Posterior vena cava (tissue), 2 donors: ENCODE data around the gene FBXW12. TPM values are rescaled to one million over a fixed set of nuclear protein-coding genes. Genes with fewer than 3 reads are reported as not detected.

Experiments
- DNase-seq: peaks from one replicate; pipeline ENCODE4 v3.0.0-alpha.2; 2020; ENCODE audit warnings: low spot score
- intact Hi-C, 2 donors: fragments of 100-400 bp; cut with DNase I; formaldehyde crosslinking; loops; one replicate each; pipeline versions ENCODE4 v1.14.1 to v1.14.2; 2022 to 2023
- total RNA-seq, 2 donors: library from RNA; stranded (reverse); fragmentation: NEBNext Ultra II Directional; extraction: Animal tissue kit (Norgen Biotek cat#: 25700); gene quantifications; one replicate each; pipeline ENCODE4 v1.2.1, GENCODE V29; 2021
- donor health status: DM: yes; HTN: yes; CAD: no.
- donor health status: DM: yes; HTN: yes; CAD: no.

The FBXW12 gene
- total RNA-seq, 2 donors from 2014 or later = not detected

DNA sequence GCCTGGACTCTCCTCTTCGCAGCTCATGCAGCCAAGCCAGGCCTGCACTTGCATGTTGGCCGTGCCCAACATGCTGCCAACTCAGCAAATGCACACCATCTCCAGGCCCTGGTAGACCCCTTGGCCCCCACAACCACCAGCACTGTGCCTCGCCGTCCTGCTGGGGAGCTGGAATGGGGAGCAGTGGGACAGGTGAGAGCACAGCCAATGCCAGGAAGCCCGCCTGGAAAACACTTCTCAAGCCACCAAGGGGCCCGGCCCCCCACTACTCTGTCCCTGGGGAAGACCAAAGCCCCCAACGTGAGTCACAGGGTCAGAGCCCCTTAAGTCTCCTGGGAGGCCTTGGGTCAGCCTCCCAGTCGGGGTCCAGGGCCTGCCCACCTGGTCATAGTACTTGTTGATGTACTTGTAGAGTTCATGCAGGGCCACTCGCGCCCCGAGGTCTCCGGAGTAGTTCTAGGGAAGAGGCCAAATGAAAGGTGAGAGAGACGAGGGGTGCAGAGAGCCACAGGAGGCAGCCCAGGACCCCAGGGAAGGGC is 33.4 kb downstream of the FBXW12 start:
- intact Hi-C loops = no loop called here
- DNase-seq = peak; percentile 76

DNA sequence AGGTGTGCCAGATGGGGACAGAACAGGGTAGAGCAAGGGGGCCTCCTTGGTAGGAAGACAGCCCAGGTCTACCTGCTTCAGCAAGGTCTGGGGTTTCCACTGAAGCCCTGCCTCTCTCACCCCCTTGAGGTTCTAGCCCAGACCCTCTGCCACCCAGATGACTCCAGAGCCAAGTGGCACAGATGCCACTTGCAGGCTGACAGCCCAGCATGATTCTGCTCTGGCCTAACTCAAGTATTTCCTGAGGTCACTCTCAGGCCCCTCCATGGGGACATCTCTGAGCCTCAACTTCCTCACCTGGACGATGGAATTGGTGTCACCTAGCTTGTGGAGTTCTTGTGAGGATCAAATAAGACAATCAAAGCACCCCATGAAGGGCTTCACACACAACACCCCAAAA is 34.0 kb downstream of the FBXW12 start:
- intact Hi-C loops = no loop called here
- DNase-seq = peak; percentile 35

DNA sequence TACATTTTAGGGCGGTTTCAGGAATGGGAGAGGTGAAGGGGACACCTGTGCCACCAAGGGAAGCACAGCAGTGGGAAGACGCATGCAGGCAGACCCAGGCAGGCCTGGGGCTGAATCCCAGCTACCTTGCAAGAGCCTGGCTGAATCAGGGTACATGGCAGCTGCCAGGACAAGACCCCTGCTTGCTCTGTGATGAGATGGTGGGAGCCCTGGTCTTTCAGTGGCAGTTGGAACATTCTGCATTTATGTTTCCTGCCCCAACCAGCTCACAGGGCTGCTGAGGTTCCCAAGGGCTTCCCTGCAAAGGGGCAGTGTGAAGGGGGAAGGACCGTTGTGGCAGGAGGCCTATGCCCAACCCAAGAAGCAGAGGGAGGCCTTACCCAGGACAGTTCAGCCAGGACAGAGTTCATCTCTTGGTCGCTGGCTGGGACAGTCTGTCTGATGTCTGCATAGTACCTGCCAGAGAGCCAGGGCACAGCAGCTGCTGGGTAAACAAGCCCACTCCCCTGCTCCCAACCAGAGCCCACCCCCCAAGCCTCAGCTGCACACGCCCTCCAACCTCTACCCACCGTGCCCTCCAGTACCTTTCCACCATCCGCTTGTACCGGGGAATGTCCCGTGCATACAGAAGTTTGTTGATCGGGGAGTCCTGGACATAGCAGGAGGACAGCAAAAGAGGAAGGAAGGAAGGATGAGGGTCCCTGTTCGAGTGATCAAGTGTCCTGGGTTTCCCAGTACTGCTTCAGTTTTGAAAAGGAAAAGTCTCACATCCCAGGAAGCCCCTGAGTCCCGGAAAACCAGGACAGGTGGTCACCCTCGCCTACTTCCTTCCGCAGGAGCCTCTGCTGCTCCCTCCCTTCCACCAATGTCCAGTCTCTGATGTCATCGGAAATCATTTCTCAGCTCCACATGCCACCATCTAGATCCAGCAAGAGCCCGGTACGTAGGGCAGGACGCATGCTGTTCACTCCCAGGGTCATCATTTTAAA is 34.7 kb downstream of the FBXW12 start:
- peak; percentile 56 for DNase-seq
- intact Hi-C loops = no loop called here

DNA sequence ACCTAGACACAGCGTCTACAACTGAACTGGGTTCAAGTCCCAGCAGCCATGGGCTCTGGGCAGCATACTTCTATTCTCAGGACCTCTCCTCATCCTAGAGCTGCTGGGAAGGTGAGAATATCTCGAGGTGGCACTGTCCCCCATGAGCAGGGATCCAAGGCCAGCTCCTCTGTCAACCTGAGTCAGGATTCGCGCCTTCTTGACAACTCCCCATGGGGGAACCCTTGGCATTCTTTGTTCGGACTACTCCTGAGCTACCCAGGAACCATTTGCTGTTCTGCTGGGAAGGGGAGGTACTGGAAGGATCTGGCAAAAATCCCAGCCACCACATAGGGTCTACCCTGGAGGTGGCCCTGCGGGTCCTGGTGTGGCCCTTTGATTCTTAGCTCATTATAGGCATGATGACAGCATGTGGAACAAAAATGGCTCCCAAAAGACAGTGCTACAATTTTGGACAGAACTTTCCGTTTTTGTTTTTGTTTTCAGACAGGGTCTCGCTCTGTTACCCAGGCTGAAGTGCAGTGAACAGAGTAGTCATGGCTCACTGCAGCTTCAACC is 35.6 kb downstream of the FBXW12 start:
- peak; percentile 24 for DNase-seq
- intact Hi-C loops = no loop called here

DNA sequence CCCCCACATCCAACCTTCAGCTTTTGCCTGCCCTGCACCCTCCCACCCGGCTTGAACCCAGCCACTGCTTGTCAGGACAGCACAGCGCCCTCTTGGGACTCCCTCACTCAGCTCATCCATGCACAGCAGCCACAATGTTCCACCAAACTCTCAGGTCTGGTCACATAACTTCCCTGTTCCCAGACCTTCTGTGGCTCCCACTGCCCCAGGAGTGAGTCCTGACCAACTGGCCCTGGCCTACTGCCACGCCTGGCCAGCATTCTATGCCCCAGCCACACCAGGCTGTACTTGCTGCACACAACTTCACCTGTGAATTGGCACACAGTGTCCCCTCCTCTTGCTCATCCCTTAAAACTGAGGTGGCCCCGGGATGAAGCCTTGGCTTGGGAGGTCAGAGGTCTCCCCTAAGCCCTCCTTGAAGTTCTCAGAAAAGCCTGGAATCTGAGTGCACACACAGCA is 36.8 kb downstream of the FBXW12 start:
- peak; percentile 35 for DNase-seq
- intact Hi-C loops = no loop called here

DNA sequence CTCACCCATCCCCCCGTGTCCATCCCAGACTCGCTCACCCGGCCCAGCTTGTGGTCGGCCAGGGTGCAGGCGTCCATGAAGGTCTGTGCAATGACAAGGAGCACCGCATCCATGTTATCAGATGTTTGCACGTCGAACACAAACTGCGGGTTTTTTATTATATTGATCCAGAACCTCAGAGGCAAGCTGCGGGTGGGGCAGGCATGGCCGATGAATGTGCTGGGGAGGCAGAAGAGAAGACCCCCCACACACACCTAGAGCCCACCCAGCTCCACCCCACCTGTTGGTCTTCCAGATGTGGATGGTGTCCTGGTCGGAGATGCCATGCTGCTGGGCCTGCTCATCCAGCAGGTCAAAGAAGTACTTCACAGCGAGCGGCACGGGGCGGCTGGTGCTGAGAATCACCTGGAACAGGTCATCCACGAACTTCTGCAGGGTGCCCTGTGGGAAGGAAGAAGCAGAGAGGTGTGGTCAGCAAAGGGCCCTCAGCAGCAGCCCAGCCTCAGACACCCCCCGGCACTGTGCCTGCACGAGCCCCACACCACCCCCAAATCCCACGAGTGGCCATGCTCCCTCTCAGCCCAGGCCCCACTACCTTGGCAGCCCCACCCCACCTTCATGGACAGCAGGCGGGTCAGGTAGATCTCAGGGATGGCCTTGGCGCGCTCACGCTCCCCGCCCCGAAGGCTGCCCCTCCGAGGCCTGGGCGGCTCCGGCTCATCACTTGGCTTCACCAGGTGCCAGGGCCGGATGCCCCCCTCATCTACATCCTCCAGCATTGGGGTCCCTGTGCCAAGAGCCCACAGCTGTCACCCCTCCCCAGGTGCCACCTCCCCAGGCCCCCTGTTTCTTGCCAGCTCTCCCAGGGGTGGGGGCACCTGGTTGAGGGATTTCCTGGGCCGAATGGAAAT is 37.5 kb downstream of the FBXW12 start:
- intact Hi-C loops = no loop called here
- DNase-seq = peak; percentile 66

DNA sequence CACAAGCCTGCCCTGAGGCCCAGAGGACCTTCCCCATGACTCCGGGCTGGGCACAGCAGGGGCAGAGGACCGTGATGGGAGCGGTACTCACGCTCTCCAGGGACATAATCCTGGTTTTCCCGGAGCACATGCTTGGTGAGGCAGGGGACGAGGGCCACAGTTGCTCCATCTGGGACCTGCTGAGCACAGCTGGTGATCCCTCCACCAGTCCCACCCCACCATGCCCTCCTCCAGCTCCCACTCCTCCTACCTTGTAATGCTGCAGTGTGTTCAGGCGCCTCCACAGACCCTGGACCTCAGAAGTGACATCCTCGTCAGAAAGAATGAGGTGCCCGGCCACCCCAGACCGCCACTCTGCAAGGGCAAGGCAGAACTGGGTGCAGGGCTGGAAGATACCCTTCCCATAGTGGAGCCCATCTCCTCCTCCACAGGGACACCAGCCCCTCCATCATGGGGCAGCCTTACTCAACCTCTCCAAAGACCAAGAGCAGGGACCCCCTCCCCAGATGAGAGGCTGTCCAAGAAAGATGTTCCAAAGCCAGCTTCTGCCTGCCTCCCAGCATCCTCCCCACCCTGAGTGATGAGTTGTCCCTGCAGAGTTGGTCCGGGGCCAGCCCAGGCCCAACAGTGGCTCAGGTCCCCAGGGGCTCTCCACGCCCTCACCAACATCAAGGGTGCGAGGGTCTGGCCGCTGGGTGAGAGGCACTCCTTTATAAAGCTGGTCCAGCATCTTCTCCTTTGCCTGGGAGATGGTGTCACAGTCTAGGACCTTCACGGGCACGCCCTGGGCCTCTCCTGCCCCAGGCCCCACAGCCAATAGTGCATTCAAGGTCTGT is 38.4 kb downstream of the FBXW12 start:
- intact Hi-C loops = no loop called here
- peak; percentile 79 for DNase-seq

DNA sequence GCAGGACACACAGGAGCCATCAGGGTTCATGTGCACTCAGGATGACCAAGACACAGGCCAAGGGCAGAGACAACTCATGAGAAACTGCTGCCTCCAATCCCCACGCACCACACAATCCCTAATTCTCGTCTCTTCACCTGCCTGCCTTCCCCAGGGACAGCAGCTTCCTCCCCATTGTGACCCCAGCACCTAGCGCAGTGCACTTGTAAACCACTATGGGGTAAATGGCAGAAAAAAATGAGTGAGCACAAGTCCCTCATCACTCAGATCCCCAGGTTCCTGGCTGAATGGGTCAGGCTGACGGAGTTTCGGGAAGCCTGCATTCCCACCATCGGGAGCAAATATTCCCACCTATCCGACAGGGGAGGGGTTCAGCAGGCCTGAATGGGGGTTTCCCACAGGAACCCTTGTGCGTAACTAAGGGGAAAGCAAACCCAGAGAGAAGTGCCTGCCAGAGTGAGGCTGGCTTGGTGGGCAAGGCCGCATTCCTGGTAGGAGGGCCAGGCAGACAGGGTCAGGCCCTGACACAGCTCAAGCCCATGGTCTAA is 39.1 kb downstream of the FBXW12 start:
- intact Hi-C loops = no loop called here
- peak; percentile 37 for DNase-seq

DNA sequence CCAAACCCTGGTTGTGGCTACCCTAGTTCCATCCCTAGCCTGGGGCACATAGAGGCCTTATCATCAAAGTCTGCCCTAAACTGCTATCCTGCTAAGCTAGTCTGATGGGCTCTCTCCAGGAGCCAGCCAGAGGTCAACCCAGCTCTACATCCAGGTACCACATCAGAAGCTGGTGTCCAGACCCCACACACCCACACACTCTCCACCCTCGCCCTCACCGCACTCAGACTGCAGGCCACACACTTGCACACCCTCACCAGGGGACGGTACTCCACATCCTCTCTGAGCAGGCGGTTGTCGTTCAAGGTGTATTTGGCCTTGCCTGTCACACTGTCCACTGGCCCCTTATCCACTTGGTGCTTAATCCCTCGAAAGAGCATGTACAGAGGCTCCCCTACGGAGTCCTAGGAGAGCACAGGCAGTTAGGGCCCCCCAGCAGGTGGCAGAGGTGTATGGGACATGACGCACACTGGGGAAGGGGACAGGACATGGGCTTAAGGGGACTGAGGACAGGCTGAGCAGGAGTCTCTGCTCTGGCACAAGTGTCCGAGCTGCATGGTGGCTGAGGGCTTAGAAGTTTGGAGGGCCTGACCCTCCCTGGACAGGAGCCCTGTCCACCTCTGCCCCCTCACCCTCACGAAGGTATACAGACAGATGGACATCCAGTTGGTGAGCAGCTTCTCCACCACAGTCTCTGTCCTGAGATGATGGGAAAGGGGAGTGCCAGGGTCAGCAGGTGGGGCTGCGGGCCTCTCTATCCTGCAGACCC is 39.8 kb downstream of the FBXW12 start:
- intact Hi-C loops = no loop called here
- peak; percentile 45 for DNase-seq

DNA sequence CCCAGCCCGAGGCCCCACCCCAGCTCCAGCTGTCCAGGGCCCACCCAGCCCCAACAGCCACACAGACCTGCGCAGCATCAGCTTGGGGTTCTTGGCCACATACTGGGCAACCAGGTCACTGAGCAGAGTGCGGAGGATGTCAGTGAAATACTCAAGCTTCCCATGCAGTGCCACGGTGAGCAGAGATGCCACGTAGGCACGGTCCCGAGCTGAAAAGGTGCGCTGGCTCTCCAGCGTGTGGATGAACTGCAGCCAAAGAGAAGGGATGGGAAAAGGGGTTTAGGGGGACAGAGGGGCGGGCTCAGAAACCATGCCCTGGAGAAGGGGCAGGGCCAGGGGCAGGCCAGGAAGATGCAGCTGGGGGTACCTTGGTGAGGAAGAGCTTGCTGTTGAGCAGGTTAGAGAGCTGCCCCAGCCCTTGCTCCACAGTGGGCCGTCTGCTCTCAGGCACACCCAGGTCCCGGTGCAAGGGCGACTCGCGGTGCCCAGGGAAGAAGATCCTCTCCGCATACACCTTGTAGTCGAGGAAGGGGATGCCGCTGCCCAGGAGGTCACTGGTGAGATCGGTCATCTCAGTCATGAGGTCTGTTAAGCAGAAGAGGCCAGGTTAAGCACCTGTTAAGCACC is 40.5 kb downstream of the FBXW12 start:
- peak; percentile 56 for DNase-seq
- intact Hi-C loops = no loop called here

DNA sequence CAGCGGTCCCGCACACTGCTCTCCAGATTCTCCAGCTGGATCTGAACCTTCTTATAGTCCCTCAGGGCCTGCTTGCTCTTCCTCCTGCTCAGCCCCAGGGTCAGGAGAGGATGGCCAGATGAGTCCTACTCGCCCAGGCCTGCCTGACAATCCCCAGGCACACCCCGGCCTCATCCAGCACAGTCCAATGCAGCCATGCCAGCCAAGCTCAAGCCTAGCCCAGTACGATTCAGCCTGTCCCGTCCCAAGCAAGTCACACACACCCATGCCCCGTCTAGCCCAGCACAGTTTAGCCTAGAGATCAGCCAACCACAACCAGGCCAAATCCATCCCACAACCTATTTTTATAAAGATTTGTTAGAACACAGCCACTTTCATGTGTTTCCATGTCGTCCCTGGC is 41.1 kb downstream of the FBXW12 start:
- intact Hi-C loops = no loop called here
- DNase-seq = no peak

DNA sequence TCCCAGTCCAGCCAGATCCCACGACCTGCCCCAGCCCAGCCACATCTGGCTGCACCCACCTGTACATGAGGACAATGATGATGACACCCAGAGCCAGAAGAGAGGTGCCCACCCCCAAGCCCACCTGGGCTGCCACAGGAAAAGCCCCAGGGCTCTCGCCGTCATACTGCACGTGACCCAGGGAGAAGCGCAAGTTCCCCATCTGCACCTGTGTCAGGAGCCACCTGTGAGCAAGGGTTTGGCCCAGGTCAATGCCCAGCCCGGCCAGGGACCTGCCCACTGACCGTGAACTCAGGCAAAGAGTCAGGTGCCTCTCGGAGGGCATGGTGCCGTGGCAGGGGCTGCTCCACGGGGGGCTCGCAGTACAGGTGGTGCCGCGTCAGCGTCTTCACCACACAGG is 41.6 kb downstream of the FBXW12 start:
- no peak for DNase-seq
- intact Hi-C loops = no loop called here

DNA sequence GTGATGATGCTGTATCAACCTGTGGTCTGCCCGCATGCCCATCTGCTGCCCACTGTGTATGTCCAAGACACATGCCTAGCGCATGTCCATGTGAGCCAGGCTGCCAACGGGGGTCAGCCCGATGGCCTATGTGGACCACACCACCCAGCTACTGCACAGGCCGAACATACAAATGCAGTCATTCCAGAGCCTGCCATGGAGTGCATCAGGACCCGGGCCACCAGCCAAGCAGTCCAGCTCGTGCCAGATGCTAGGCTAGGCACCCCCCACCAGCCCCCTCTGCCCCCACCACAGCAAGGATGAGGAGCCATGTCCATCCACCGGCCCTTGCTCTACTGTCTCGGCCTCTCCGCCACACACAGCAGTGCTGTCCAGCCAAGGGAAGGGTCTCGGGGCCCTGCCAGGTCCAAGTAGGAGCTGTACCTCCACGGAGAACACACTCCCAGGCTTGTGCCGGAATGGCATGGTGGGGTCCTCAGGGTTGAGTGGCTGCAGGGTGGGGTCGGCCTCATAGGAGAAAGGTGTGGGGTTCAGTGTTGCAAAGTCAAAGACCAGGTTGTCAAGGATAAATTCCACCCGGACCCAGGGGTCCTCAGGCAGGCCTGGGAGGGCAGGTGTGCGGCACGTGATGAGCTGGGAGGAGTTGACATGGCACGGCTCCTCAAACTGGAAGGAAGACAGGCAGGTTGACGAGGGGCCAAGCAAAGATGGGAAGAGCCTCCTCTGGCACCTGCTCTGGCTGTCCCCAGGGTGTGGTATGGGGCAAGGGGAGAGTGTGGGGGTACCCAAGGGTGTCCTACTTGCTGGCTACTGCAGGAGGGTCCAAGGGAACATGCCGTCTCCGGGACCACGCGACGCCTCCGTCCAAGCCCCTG is 42.6 kb downstream of the FBXW12 start:
- intact Hi-C loops = no loop called here
- no peak for DNase-seq

DNA sequence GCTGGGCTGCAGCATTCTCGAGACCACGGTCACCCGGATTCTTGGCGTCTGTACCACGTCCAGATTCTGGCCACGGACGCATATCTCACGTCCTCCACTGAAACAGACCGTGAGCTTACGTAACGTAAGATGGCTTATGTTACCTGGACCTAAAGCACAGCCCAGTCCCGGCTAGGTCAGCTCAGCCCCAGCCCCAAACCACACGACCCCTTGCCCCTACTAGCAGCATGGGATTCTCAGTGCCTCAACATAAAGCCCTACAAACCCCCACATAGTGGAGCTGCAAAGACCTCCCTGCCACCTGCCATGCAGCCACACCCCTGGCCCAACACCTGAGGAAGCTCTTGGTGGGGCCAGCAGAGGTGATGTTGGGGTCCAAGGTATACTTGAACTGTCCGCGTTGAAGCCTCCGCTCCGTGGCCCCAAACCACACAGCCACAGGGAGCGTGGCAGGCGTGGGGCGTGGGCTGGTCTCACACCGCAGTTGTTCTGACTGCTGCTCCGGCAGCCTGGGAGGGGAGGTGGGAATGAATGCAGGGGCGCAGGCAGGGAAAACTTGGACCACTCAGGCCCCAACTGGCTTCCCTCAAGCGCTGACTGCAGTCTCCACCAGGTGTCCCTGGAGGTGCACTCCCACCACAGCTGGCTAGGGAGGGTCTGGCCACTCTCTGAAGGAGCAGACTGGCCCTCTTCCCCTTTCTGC is 43.4 kb downstream of the FBXW12 start:
- no peak for DNase-seq
- intact Hi-C loops = no loop called here

DNA sequence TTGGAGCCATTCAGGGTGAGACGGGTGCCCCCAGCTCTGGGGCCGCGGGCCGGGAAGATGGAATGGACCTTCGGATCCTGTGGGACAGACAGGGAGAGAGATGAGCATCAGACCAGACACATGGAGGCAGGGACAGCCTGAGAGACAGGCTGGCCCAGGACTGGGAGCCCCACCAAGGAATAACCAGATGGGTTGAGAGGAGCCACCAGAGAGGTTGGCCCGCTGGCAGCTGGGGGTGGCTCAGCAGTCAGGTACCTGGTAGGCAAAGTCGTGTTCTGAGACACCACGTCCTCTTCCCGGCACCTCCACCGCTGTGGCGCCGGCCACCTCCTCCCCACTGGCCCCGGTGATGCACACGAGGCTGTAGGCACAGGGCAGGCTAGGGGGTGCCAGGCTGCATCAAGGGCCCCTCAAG is 44.1 kb downstream of the FBXW12 start:
- intact Hi-C loops = no loop called here

DNA sequence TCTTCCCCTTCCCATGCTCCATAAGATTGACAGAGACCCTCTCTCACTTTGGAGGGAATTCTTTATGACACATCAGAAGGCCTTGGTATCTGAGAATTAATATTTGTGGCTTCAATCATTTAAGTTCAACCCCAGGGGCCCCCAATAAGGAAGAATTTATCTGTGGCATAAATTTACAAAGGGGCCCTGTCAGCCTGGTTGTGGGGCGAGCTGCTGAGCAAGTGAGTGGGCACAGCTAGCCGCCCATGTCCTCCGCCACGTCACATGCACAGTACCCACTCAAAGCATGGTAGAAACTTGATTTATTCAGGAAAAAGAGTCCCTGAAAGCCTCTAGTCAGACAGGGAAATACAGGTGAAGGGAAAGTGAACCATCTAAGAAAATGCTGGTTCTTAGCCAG is 44.5 kb downstream of the FBXW12 start:
- intact Hi-C loops = no loop called here
- DNase-seq = no peak

More for the DNA sequence above, 44.1 kb downstream of the FBXW12 start:
- DNase-seq = no peak
